ENCODE measurements around the gene BET1L.

Gene BET1L

GRCh38 chr11:227824-228379 lies 20.7 kb upstream of the BET1L start:
- TF ChIP-seq CTCF (IDR thresholded peaks at IDR 0.05; ENCODE audit: borderline replicate concordance, insufficient read depth, low read depth, low read length) = no peak
- H3K4me3 ChIP-seq (ENCODE audit: low read depth, low read length) = no peak overlapping the region

GRCh38 chr11:225734-226453 lies 18.7 kb upstream of the BET1L start:
- no peak for TF ChIP-seq CTCF (IDR thresholded peaks at IDR 0.05; ENCODE audit: borderline replicate concordance, insufficient read depth, low read depth, low read length)
- H3K4me3 ChIP-seq (ENCODE audit: low read depth, low read length) = no peak overlapping the region

- H3K4me3 ChIP-seq (ENCODE audit: low read depth, low read length) = no peak overlapping the region
- no peak for TF ChIP-seq CTCF (IDR thresholded peaks at IDR 0.05; ENCODE audit: borderline replicate concordance, insufficient read depth, low read depth, low read length)
These were observed 17.2 kb upstream of the BET1L start for GRCh38 chr11:224424-224823.

GRCh38 chr11:223884-224283 lies 16.7 kb upstream of the BET1L start:
- TF ChIP-seq CTCF (IDR thresholded peaks at IDR 0.05; ENCODE audit: borderline replicate concordance, insufficient read depth, low read depth, low read length) = no peak

GRCh38 chr11:223026-223789 lies 16.0 kb upstream of the BET1L start:
- TF ChIP-seq CTCF (IDR thresholded peaks at IDR 0.05; ENCODE audit: borderline replicate concordance, insufficient read depth, low read depth, low read length) = no peak
- no peak overlapping the region for H3K4me3 ChIP-seq (ENCODE audit: low read depth, low read length)

More at GRCh38 chr11:223884-224283, 16.7 kb upstream of the BET1L start:
- no peak overlapping the region for H3K4me3 ChIP-seq (ENCODE audit: low read depth, low read length)

GRCh38 chr11:221998-222789 lies 15.0 kb upstream of the BET1L start:
- H3K4me3 ChIP-seq (ENCODE audit: low read depth, low read length) = no peak overlapping the region
- TF ChIP-seq CTCF (IDR thresholded peaks at IDR 0.05; ENCODE audit: borderline replicate concordance, insufficient read depth, low read depth, low read length) = no peak

Measured in GM12875 (cell line).